ENCODE measurements around the gene RPUSD2.

GRCh38 chr15:40554161-40554525 lies 15.0 kb upstream of the RPUSD2 start:
- no peak for TF ChIP-seq CREB1 (CRISPR knock-in tag; IDR thresholded peaks at IDR 0.05; ENCODE audit: low read depth)
- TF ChIP-seq CTCF (conservative IDR thresholded peaks at IDR 0.05; ENCODE audit: low read depth in 2 of 2): no peak
- no peak for TF ChIP-seq REST (IDR thresholded peaks at IDR 0.05; ENCODE audit: unreplicated experiment)
- no peak for TF ChIP-seq POLR2AphosphoS5 (IDR thresholded peaks at IDR 0.05; ENCODE audit: low read depth)
- TF ChIP-seq EZH2phosphoT487 (IDR thresholded peaks at IDR 0.05; ENCODE audit: unreplicated experiment): no peak
- TF ChIP-seq ZNF331 (CRISPR knock-in tag; IDR thresholded peaks at IDR 0.05; ENCODE audit: low read depth): no peak
- no peak for TF ChIP-seq EZH2 (IDR thresholded peaks at IDR 0.05; ENCODE audit: low read depth, unreplicated experiment)
